GM12878 (cell line): Measurements from ENCODE around the gene C6orf62. TPM values are rescaled to one million over a fixed set of nuclear protein-coding genes. Genes with fewer than 3 reads are reported as not detected.
"Not testable (repeated sequence)": the region's sequence is repeated elsewhere in the genome, so short reads cannot be mapped to it uniquely, and the experiment has no call there.

Source experiments
- ATAC-seq: fragments of 200-7000 bp; cut with Tn5 transposase; 3 replicates; pipeline ENCODE4 v1.9.1; 2020; ENCODE audit warnings: mild to moderate bottlenecking, moderate library complexity
- BruUV-seq: library from RNA; stranded (reverse); fragments of 400-500 nt; replicated peaks from 2 replicates; lab custom pipeline; 2021; lab: Mats Ljungman, UMichigan
- CTCF ChIA-PET: fragments of 300-600 bp; sonication (Branson Sonifier 250); formaldehyde crosslinking; extraction: SDS; loops from one replicate; lab custom pipeline; 2021; ENCODE audit warnings: inconsistent platforms; lab: Yijun Ruan, JAX
- POLR2A ChIA-PET: fragments of 350-600 bp; formaldehyde crosslinking; extraction: SDS; loops from one replicate; lab custom pipeline; 2021; ENCODE audit warnings: inconsistent platforms; lab: Charles Lee
- RAD21 ChIA-PET: fragments of 300-600 bp; sonication (Branson Sonifier 250); formaldehyde crosslinking; loops from one replicate; lab custom pipeline; 2023; ENCODE audit warnings: antibody characterized with exemption; ENCODE audit not compliant: unreplicated experiment; lab: Charles Lee
- SMC1A ChIA-PET: fragments of 300-600 bp; sonication (Branson Sonifier 250); formaldehyde crosslinking; loops from one replicate; lab custom pipeline; 2023; ENCODE audit not compliant: unreplicated experiment, uncharacterized antibody; lab: Charles Lee
- DNase-seq: peaks from one replicate; pipeline ENCODE4 v3.0.0-alpha.2; 2011; ENCODE audit warnings: low read depth, low spot score
- FAIRE-seq: peaks from 3 replicates; lab custom pipeline; 2011; peaks lifted over from hg19 to GRCh38; lab: Jason Lieb, UNC
- H2AFZ ChIP-seq: 2 replicates; pipeline ENCODE4 v1.6.0; 2011; ENCODE audit warnings: low read depth, low read length, control low read depth; ENCODE audit not compliant: control insufficient read depth
- H3K27ac ChIP-seq: 2 replicates; pipeline ENCODE4 v1.5.1; 2011; ENCODE audit warnings: control low read depth; ENCODE audit not compliant: control insufficient read depth, insufficient read depth
- H3K27me3 ChIP-seq, 2 experiments: replicated peaks in 1 of 2; 2 replicates each; pipeline versions ENCODE4 v1.6.0 to v1.6.1; 2011; ENCODE audit warnings: low read length in 1 of 2; ENCODE audit not compliant: control insufficient read depth in 2 of 2, insufficient read depth in 2 of 2
- H3K36me3 ChIP-seq, 2 experiments: 2 replicates each; pipeline ENCODE4 v1.5.1; 2011; ENCODE audit warnings: low read length in 1 of 2; ENCODE audit not compliant: control insufficient read depth in 2 of 2, insufficient read depth in 2 of 2
- H3K4me1 ChIP-seq: 2 replicates; pipeline ENCODE4 v1.6.1; 2011; ENCODE audit warnings: mild to moderate bottlenecking, low read length, moderate library complexity, mixed read lengths; ENCODE audit not compliant: control insufficient read depth, insufficient read depth
- H3K4me2 ChIP-seq: 2 replicates; pipeline ENCODE4 v1.6.0; 2011; ENCODE audit warnings: control low read depth; ENCODE audit not compliant: control insufficient read depth, insufficient read depth
- H3K4me3 ChIP-seq: fragments of 200-600 bp; sonication (generic); 2 replicates; pipeline ENCODE4 v1.5.1; 2016
- H3K79me2 ChIP-seq: 2 replicates; pipeline ENCODE4 v1.6.0; 2011; ENCODE audit warnings: low read length; ENCODE audit not compliant: control insufficient read depth, insufficient read depth
- H3K9ac ChIP-seq: 2 replicates; pipeline ENCODE4 v1.8.0; 2011; ENCODE audit warnings: low read length, control low read depth, mixed read lengths; ENCODE audit not compliant: control insufficient read depth, insufficient read depth
- H3K9me3 ChIP-seq: replicated peaks from 3 replicates; pipeline ENCODE4 v1.5.1; 2011; ENCODE audit warnings: mild to moderate bottlenecking, low read length; ENCODE audit not compliant: control insufficient read depth, insufficient read depth
- H4K20me1 ChIP-seq: 2 replicates; pipeline ENCODE4 v1.6.0; 2011; ENCODE audit not compliant: control insufficient read depth, insufficient read depth
- CHD1 ChIP-seq: IDR thresholded peaks from 2 replicates; pipeline ENCODE4 v1.6.1; 2012; ENCODE audit warnings: low read depth, low read length, improper control_type of control experiment
- CREM ChIP-seq: IDR thresholded peaks from 2 replicates; pipeline ENCODE4 v1.6.1; 2014; ENCODE audit warnings: antibody characterized with exemption, low read depth
- FOXM1 ChIP-seq: IDR thresholded peaks from 2 replicates; pipeline ENCODE4 v1.6.1; 2012; ENCODE audit warnings: low read depth, mild to moderate bottlenecking, inconsistent platforms, low read length, moderate library complexity
- GATAD2B ChIP-seq: fragments of 450-650 bp; conservative IDR thresholded peaks from 2 replicates; pipeline ENCODE4 v1.6.1; 2017; ENCODE audit warnings: low read depth, mild to moderate bottlenecking, moderate library complexity
- NFYB ChIP-seq: IDR thresholded peaks from 2 replicates; pipeline ENCODE4 v1.6.1; 2011; ENCODE audit warnings: low read depth, mild to moderate bottlenecking, low read length, improper control_type of control experiment, moderate library complexity; ENCODE audit not compliant: insufficient read depth
- PAX5 ChIP-seq: IDR thresholded peaks from 2 replicates; pipeline ENCODE4 v1.6.1; 2011; ENCODE audit warnings: low read depth, low read length, borderline replicate concordance
- PML ChIP-seq: IDR thresholded peaks from 2 replicates; pipeline ENCODE4 v1.6.1; 2012; ENCODE audit warnings: low read length, inconsistent platforms
- POLR2AphosphoS5 ChIP-seq: IDR thresholded peaks from 2 replicates; pipeline ENCODE4 v1.6.1; 2011; ENCODE audit warnings: mild to moderate bottlenecking, low read length, inconsistent platforms
- RAD21 ChIP-seq: IDR thresholded peaks from 2 replicates; pipeline ENCODE4 v1.6.1; 2011; ENCODE audit warnings: mild to moderate bottlenecking, low read depth, low read length, moderate library complexity; ENCODE audit not compliant: insufficient read depth
- SREBF2 ChIP-seq: IDR thresholded peaks from 2 replicates; pipeline ENCODE4 v1.6.1; 2012; ENCODE audit warnings: mild to moderate bottlenecking, low read length
- WGBS: methylation state at CpG from one replicate; pipeline ENCODE4 v1.1.6; 2016; ENCODE audit warnings: low lambda C conversion rate; ENCODE audit not compliant: insufficient replicate concordance, insufficient coverage; ENCODE audit errors: missing lambda C conversion rate; 5-methylcytosine and 5-hydroxymethylcytosine counted together
- in situ Hi-C: fragments of 300-500 bp; cut with MboI; formaldehyde crosslinking; loops from 9 replicates; pipeline ENCODE4 v1.14.3; 2018; ENCODE audit warnings: mixed read lengths
- intact Hi-C: fragments of 100-400 bp; cut with micrococcal nuclease; formaldehyde crosslinking; loops from one replicate; pipeline ENCODE4 v1.14.2; 2022; ENCODE audit not compliant: unreplicated experiment
- polyA plus RNA-seq, 11 experiments: library from polyadenylated mRNA; depleted of rRNA in 4 of 11; unstranded in 6 of 11; stranded (reverse) in 5 of 11; fragments of >200 nt; fragmentation: Nextera tagmentation in 4 of 11; fragmentation: Illumina TruSeq in 1 of 11; extraction: Ambion mirVana in 4 of 11; extraction: Trizol in 1 of 11; gene quantifications; 1 replicate in 1 of 11; 2 replicates in 10 of 11; pipeline versions ENCODE4 v1.2.1 to v1.2.3, GENCODE V29; 2011 to 2016; ENCODE audit warnings: inconsistent platforms in 2 of 11, missing spikeins in 2 of 11, low read depth in 1 of 11
- total RNA-seq, 4 experiments: library from RNA; depleted of rRNA in 3 of 4; stranded (reverse); fragments of >200 nt in 3 of 4; fragmentation: Illumina TruSeq in 1 of 4; extraction: Trizol in 1 of 4; gene quantifications; 2 replicates each; pipeline versions ENCODE4 v1.2.1 to v1.2.3, GENCODE V29; 2013 to 2021
- TF ChIP-seq, protein P1 (sequence below): IDR thresholded peaks from 2 replicates; pipeline ENCODE4 v1.6.1; 2012; ENCODE audit warnings: low read depth, low read length, improper control_type of control experiment
- TF ChIP-seq, protein P2 (sequence below): fragments of 450-650 bp; IDR thresholded peaks from 2 replicates; pipeline ENCODE4 v1.6.1; 2017; ENCODE audit warnings: mild to moderate bottlenecking, moderate library complexity

Gene C6orf62
- total and polyA plus RNA-seq, 10 of the 15 experiments (the other 5 are each of a cell fraction or from before 2014, with no cell fraction given): 55.6 to 565 (median 126) TPM

- H3K27me3 ChIP-seq, H3K9me3 ChIP-seq, RAD21 ChIA-PET, H3K4me2 ChIP-seq, H3K4me1 ChIP-seq, H4K20me1 ChIP-seq, H2AFZ ChIP-seq, FAIRE-seq, H3K4me3 ChIP-seq, H3K36me3 ChIP-seq, CTCF ChIA-PET, ATAC-seq, BruUV-seq, H3K9ac ChIP-seq, DNase-seq, in situ Hi-C loops, H3K27ac ChIP-seq, intact Hi-C loops: not testable (repeated sequence)
- SMC1A ChIA-PET: interaction anchor here (0.6 to 1.6 kb wide), 2 partner anchors 11 to 16 kb away, joined by 3 to 4 read pairs; no protein-coding TSS in a partner anchor
- POLR2A ChIA-PET: interaction anchor here (0.6 kb wide), 1 partner anchor 476 kb away, joined by 3 read pairs; no protein-coding TSS in a partner anchor
- peaks cover 23% of the 10 kb centered on the region for H3K79me2 ChIP-seq
Measured at GRCh38 chr6:24670492-24670891, 48.5 kb downstream of the C6orf62 start.

GRCh38 chr6:24668997-24669361 lies 50.0 kb downstream of the C6orf62 start:
- POLR2A ChIA-PET: no interaction called here
- Histone ChIP-seq H3K9ac (no peak overlapping the region), H4K20me1 (no peaks in the 10 kb centered on the region), H3K9me3 (peaks cover 1% of the 10 kb centered on the region; the same call in 1 of the 3 replicates), H2AFZ (no peak overlapping the region), H3K36me3 (peaks cover 0 to 10% of the 10 kb centered on the region in 2 experiments; a peak in 1 of 4 replicates), H3K27me3 (no peaks in the 10 kb centered on the region), H3K4me1 (peaks cover 10% of the 10 kb centered on the region), H3K4me2 (no peak overlapping the region), H3K79me2 (peaks cover 37% of the 10 kb centered on the region), H3K27ac (no peak overlapping the region), H3K4me3 (no peak overlapping the region)
- CTCF ChIA-PET: no interaction called here
- no TSS peak for BruUV-seq
- RAD21 ChIA-PET: no interaction called here
- DNase-seq: no peak
- SMC1A ChIA-PET: interaction anchor here (1.1 to 1.6 kb wide), 2 partner anchors 14 to 48 kb away, joined by 4 read pairs; no protein-coding TSS in a partner anchor
- intact Hi-C loops: no loop called here
- in situ Hi-C loops: no loop called here
- 92% methylated on average over 9 of the region's 9 CpGs for WGBS
- no peak for ATAC-seq
- no peak for FAIRE-seq
- TF ChIP-seq CHD1: no peak
- TF ChIP-seq, protein P1, sequence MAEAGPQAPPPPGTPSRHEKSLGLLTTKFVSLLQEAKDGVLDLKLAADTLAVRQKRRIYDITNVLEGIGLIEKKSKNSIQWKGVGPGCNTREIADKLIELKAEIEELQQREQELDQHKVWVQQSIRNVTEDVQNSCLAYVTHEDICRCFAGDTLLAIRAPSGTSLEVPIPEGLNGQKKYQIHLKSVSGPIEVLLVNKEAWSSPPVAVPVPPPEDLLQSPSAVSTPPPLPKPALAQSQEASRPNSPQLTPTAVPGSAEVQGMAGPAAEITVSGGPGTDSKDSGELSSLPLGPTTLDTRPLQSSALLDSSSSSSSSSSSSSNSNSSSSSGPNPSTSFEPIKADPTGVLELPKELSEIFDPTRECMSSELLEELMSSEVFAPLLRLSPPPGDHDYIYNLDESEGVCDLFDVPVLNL: no peak
- no peak for TF ChIP-seq SREBF2
- TF ChIP-seq, protein P2, sequence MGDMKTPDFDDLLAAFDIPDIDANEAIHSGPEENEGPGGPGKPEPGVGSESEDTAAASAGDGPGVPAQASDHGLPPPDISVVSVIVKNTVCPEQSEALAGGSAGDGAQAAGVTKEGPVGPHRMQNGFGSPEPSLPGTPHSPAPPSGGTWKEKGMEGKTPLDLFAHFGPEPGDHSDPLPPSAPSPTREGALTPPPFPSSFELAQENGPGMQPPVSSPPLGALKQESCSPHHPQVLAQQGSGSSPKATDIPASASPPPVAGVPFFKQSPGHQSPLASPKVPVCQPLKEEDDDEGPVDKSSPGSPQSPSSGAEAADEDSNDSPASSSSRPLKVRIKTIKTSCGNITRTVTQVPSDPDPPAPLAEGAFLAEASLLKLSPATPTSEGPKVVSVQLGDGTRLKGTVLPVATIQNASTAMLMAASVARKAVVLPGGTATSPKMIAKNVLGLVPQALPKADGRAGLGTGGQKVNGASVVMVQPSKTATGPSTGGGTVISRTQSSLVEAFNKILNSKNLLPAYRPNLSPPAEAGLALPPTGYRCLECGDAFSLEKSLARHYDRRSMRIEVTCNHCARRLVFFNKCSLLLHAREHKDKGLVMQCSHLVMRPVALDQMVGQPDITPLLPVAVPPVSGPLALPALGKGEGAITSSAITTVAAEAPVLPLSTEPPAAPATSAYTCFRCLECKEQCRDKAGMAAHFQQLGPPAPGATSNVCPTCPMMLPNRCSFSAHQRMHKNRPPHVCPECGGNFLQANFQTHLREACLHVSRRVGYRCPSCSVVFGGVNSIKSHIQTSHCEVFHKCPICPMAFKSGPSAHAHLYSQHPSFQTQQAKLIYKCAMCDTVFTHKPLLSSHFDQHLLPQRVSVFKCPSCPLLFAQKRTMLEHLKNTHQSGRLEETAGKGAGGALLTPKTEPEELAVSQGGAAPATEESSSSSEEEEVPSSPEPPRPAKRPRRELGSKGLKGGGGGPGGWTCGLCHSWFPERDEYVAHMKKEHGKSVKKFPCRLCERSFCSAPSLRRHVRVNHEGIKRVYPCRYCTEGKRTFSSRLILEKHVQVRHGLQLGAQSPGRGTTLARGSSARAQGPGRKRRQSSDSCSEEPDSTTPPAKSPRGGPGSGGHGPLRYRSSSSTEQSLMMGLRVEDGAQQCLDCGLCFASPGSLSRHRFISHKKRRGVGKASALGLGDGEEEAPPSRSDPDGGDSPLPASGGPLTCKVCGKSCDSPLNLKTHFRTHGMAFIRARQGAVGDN: no peak
- no peak for TF ChIP-seq CREM
- TF ChIP-seq NFYB: no peak
- no peak for TF ChIP-seq PAX5
- TF ChIP-seq GATAD2B: no peak
- TF ChIP-seq POLR2AphosphoS5: no peak
- TF ChIP-seq FOXM1: no peak
- TF ChIP-seq RAD21: no peak
- TF ChIP-seq PML: no peak
